ENCODE data around the gene SMG5.
"Not testable (repeated sequence)": the region's sequence is repeated elsewhere in the genome, so short reads cannot be mapped to it uniquely, and the experiment has no call there.

The SMG5 gene, protein sequence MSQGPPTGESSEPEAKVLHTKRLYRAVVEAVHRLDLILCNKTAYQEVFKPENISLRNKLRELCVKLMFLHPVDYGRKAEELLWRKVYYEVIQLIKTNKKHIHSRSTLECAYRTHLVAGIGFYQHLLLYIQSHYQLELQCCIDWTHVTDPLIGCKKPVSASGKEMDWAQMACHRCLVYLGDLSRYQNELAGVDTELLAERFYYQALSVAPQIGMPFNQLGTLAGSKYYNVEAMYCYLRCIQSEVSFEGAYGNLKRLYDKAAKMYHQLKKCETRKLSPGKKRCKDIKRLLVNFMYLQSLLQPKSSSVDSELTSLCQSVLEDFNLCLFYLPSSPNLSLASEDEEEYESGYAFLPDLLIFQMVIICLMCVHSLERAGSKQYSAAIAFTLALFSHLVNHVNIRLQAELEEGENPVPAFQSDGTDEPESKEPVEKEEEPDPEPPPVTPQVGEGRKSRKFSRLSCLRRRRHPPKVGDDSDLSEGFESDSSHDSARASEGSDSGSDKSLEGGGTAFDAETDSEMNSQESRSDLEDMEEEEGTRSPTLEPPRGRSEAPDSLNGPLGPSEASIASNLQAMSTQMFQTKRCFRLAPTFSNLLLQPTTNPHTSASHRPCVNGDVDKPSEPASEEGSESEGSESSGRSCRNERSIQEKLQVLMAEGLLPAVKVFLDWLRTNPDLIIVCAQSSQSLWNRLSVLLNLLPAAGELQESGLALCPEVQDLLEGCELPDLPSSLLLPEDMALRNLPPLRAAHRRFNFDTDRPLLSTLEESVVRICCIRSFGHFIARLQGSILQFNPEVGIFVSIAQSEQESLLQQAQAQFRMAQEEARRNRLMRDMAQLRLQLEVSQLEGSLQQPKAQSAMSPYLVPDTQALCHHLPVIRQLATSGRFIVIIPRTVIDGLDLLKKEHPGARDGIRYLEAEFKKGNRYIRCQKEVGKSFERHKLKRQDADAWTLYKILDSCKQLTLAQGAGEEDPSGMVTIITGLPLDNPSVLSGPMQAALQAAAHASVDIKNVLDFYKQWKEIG

DNA sequence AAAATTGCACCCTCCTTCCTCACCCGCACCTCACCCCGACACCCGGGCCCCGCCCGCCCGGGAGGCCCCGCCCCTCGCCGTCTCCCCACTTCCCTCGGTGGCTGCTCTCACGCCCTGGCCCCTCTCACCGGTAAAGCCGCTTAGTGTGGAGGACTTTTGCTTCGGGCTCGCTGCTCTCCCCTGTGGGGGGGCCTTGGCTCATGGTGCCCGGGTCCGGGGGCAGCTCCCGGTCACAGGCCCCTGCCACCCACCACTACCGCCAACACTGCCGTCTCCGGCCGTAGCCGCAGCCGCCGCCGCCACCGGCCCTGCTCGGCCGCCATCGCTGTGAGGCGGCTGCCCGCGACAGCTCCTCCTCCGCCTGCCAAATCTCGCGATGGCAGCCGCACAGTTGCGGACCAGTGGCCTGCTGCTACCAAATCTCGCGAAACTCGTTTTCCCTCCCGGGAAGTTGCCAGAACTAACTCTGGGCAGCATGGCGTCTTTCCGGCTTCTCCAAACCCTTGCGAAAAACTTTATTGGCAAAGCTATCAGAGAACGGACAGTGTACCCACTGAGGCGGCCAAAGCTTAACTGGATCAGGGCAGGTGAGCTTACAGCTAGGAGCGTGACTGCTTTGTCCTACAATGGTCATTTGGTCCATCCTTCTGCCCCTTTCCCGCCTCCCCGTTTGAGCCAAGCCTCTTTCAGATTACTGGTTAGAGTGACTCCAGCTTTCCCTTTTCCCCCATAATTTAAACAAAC, at the start of gene SMG5:
SMG5 (minus strand) TSS at position 347 of the 744 bp plus-strand sequence; CDS start at position 202, 145 bp downstream.
- TF ChIP-seq, protein P1, sequence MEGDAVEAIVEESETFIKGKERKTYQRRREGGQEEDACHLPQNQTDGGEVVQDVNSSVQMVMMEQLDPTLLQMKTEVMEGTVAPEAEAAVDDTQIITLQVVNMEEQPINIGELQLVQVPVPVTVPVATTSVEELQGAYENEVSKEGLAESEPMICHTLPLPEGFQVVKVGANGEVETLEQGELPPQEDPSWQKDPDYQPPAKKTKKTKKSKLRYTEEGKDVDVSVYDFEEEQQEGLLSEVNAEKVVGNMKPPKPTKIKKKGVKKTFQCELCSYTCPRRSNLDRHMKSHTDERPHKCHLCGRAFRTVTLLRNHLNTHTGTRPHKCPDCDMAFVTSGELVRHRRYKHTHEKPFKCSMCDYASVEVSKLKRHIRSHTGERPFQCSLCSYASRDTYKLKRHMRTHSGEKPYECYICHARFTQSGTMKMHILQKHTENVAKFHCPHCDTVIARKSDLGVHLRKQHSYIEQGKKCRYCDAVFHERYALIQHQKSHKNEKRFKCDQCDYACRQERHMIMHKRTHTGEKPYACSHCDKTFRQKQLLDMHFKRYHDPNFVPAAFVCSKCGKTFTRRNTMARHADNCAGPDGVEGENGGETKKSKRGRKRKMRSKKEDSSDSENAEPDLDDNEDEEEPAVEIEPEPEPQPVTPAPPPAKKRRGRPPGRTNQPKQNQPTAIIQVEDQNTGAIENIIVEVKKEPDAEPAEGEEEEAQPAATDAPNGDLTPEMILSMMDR (IDR thresholded peaks at IDR 0.05; ENCODE audit: insufficient read depth, missing control alignments), result no peak
- peak; percentile 69 for FAIRE-seq

DNA sequence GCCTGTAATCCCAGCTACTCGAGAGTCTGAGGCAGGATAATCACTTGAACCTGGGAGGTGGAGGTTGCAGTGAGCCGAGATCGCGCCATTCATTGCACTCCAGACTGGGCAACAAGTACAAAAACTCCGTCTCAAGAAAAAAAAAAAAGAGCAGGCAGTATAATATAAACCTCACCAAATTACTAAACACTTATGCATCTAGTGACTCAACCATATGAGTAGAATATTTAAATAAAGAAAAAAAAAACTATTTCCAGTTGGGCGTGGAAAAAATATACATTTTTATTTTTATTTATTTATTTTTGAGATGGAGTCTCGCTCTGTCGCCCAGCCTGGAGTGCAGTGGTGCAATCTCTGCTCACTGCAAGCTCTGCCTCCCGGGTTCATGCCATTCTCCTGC, 40.6 kb upstream of the SMG5 start:
- not testable (repeated sequence) for FAIRE-seq; DNase-seq (ENCODE audit: insufficient read length, low spot score)

More for the DNA sequence above, at the start of gene SMG5:
- DNase-seq (ENCODE audit: insufficient read length, low spot score), result peak; percentile 76

DNA sequence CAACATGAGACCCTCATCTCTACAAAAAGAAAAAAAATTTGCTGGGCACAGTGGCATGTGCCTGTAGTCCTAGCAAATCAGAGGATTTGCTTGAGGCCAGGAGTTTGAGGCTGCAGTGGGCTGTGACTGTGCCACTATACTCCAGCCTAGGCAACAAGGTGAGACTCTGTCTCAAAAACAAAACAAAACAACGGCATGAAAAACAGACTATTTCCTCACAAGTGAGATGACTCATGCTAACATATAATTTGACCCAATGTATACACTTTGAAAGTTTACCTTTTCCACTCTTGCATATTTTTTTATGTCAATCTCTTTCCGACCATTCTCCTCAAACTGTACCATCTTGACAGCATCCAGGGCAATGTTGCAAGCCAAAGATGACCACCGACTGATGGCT, 37.9 kb upstream of the SMG5 start:
- FAIRE-seq, result no peak
- TF ChIP-seq, protein P1 (IDR thresholded peaks at IDR 0.05; ENCODE audit: insufficient read depth, missing control alignments), result no peak

DNA sequence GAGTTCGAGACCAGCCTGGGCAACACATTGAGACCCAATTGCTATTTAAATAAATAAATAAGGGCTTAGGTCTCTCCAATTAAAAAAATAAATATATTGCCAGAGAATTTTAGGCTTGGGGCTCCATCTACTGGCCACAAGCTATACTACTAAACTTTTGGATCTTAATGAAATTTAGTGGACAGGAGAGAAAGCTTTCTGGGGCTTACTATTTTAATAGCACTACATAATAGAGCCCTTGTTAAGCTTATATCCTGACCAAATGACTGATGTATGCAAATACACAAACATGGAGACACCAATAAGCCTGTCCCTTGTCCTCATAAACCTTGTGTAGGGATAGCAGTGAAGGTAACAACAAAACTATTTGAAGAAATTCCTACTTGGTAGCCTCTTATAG, 37.0 kb upstream of the SMG5 start:
- FAIRE-seq (peak; percentile 25), DNase-seq (ENCODE audit: insufficient read length, low spot score) (peak; percentile 43)

More for the DNA sequence above, 37.9 kb upstream of the SMG5 start:
- no peak for DNase-seq (ENCODE audit: insufficient read length, low spot score)

DNA sequence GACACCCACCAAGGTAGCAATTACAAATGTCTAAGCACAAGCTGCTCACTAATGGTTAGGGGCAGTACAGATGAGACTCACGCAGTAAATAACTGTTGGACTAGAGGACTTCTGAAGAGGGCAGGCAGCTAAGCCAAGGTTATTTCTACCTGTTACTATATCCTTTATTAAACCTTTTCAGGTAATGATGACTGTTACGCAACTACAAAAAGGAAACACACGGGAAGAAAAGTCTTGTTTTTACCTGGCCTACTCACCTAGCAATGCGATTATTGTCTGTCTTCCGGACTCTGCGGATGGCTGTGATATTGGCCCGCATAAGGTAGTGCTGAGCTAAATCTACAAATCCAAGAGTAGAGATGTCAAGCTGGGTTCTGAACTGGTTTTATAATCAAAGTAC, 34.3 kb upstream of the SMG5 start:
- DNase-seq (ENCODE audit: insufficient read length, low spot score) (no peak), FAIRE-seq (no peak)
- TF ChIP-seq, protein P1 (IDR thresholded peaks at IDR 0.05; ENCODE audit: insufficient read depth, missing control alignments), result no peak

More for the DNA sequence above, 37.0 kb upstream of the SMG5 start:
- TF ChIP-seq, protein P1 (IDR thresholded peaks at IDR 0.05; ENCODE audit: insufficient read depth, missing control alignments), result peak; percentile 53

DNA sequence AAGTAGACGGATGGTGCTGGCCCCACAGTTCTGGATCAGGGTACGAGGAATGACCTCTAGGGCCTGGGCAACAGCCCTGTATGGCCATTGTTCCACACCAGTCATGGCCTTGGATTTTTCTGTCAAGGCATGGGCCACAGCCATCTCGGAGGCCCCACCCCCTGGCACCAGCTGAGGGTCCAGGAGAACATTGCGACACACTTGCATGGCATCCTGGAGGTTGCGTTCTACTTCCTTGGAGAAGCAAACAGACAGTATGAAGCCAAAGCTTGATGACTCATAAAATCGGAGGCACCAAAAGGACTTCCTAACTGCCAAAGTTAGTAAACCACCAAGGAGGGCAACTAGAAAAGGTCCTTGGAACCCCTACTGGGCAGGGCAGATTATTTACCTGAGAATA, 28.3 kb upstream of the SMG5 start:
- no peak for DNase-seq (ENCODE audit: insufficient read length, low spot score)
- no peak for FAIRE-seq
- TF ChIP-seq, protein P1 (IDR thresholded peaks at IDR 0.05; ENCODE audit: insufficient read depth, missing control alignments), result no peak

DNA sequence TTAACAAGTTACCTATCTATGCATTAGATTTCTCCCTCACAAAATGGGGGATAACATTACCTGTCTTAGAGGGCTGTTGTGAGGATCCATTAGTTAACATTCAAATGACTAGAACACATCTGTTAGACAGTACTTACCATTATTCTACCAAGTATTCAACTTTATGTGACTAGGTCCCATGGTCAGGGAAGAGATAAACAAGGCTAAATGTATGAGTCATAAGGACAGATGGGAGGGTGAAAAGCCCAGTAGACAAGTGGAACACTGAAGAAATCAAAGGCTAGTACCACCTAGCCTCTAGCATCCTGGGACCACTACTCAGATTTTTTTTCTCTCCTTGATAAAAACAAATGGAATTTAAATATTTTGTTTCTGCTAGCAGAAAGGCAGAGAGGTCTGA, 25.5 kb upstream of the SMG5 start:
- FAIRE-seq, result no peak
- no peak for DNase-seq (ENCODE audit: insufficient read length, low spot score)
- TF ChIP-seq, protein P1 (IDR thresholded peaks at IDR 0.05; ENCODE audit: insufficient read depth, missing control alignments), result no peak
